WTC11 (cell line): ENCODE results near the gene LRMDA.

Source experiments
- ATF3 ChIP-seq: sonication (generic); formaldehyde crosslinking; conservative IDR thresholded peaks from 2 replicates; pipeline ENCODE4 v1.8.1; 2022; ENCODE audit warnings: mild to moderate bottlenecking, missing genetic modification reagents
- E2F4 ChIP-seq: sonication (generic); formaldehyde crosslinking; IDR thresholded peaks from 2 replicates; pipeline ENCODE4 v1.8.1; 2022; ENCODE audit warnings: low read depth, mild to moderate bottlenecking, moderate library complexity, missing genetic modification reagents, borderline replicate concordance
- FOXJ3 ChIP-seq: sonication (generic); formaldehyde crosslinking; IDR thresholded peaks from 2 replicates; pipeline ENCODE4 v1.9.0; 2021; ENCODE audit warnings: missing genetic modification reagents, mild to moderate bottlenecking, borderline replicate concordance
- FOXP4 ChIP-seq: sonication (generic); formaldehyde crosslinking; IDR thresholded peaks from 2 replicates; pipeline ENCODE4 v1.8.0; 2022; ENCODE audit warnings: mild to moderate bottlenecking, missing genetic modification reagents
- HMGXB4 ChIP-seq: sonication (generic); formaldehyde crosslinking; IDR thresholded peaks from 2 replicates; pipeline ENCODE4 v1.8.1; 2023; ENCODE audit warnings: mild to moderate bottlenecking, moderate library complexity, missing genetic modification reagents
- IRF2 ChIP-seq: sonication (generic); formaldehyde crosslinking; IDR thresholded peaks from 2 replicates; pipeline ENCODE4 v1.8.0; 2022; ENCODE audit warnings: low read depth, missing genetic modification reagents, borderline replicate concordance
- TEAD1 ChIP-seq: sonication (generic); formaldehyde crosslinking; IDR thresholded peaks from 2 replicates; pipeline ENCODE4 v1.8.0; 2022; ENCODE audit warnings: mild to moderate bottlenecking, missing genetic modification reagents
- ZBTB21 ChIP-seq: sonication (generic); formaldehyde crosslinking; IDR thresholded peaks from 2 replicates; pipeline ENCODE4 v1.8.1; 2023; ENCODE audit warnings: mild to moderate bottlenecking, missing genetic modification reagents, borderline replicate concordance
- ZNF317 ChIP-seq: sonication (generic); formaldehyde crosslinking; IDR thresholded peaks from 2 replicates; pipeline ENCODE4 v1.8.1; 2023; ENCODE audit warnings: low read depth, mild to moderate bottlenecking, moderate library complexity, missing genetic modification reagents, borderline replicate concordance
- TF ChIP-seq, protein P1 (sequence below): fragments of 200-600 bp; IDR thresholded peaks from 2 replicates; pipeline ENCODE4 v1.8.0; 2022; ENCODE audit warnings: antibody characterized with exemption
- TF ChIP-seq, protein P2 (sequence below): fragments of 250-450 bp; sonication (Bioruptor Pico); IDR thresholded peaks from 2 replicates; pipeline ENCODE4 v1.8.0; 2021; ENCODE audit warnings: mild to moderate bottlenecking
- TF ChIP-seq, protein P3 (sequence below): sonication (generic); formaldehyde crosslinking; IDR thresholded peaks from 2 replicates; pipeline ENCODE4 v1.8.0; 2022; ENCODE audit warnings: mild to moderate bottlenecking, missing genetic modification reagents
- TF ChIP-seq, protein P4 (sequence below): sonication (generic); formaldehyde crosslinking; IDR thresholded peaks from 2 replicates; pipeline ENCODE4 v1.8.1; 2022; ENCODE audit warnings: mild to moderate bottlenecking, missing genetic modification reagents, moderate library complexity, borderline replicate concordance

- no peak for TF ChIP-seq FOXP4
- TF ChIP-seq TEAD1: no peak
- TF ChIP-seq, protein P1, sequence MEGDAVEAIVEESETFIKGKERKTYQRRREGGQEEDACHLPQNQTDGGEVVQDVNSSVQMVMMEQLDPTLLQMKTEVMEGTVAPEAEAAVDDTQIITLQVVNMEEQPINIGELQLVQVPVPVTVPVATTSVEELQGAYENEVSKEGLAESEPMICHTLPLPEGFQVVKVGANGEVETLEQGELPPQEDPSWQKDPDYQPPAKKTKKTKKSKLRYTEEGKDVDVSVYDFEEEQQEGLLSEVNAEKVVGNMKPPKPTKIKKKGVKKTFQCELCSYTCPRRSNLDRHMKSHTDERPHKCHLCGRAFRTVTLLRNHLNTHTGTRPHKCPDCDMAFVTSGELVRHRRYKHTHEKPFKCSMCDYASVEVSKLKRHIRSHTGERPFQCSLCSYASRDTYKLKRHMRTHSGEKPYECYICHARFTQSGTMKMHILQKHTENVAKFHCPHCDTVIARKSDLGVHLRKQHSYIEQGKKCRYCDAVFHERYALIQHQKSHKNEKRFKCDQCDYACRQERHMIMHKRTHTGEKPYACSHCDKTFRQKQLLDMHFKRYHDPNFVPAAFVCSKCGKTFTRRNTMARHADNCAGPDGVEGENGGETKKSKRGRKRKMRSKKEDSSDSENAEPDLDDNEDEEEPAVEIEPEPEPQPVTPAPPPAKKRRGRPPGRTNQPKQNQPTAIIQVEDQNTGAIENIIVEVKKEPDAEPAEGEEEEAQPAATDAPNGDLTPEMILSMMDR: no peak
- TF ChIP-seq ATF3 (CRISPR knock-in tag): no peak
- TF ChIP-seq, protein P2, sequence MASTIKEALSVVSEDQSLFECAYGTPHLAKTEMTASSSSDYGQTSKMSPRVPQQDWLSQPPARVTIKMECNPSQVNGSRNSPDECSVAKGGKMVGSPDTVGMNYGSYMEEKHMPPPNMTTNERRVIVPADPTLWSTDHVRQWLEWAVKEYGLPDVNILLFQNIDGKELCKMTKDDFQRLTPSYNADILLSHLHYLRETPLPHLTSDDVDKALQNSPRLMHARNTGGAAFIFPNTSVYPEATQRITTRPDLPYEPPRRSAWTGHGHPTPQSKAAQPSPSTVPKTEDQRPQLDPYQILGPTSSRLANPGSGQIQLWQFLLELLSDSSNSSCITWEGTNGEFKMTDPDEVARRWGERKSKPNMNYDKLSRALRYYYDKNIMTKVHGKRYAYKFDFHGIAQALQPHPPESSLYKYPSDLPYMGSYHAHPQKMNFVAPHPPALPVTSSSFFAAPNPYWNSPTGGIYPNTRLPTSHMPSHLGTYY (CRISPR knock-in tag): no peak
- TF ChIP-seq, protein P3, sequence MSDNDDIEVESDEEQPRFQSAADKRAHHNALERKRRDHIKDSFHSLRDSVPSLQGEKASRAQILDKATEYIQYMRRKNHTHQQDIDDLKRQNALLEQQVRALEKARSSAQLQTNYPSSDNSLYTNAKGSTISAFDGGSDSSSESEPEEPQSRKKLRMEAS (CRISPR knock-in tag): no peak
- TF ChIP-seq, protein P4, sequence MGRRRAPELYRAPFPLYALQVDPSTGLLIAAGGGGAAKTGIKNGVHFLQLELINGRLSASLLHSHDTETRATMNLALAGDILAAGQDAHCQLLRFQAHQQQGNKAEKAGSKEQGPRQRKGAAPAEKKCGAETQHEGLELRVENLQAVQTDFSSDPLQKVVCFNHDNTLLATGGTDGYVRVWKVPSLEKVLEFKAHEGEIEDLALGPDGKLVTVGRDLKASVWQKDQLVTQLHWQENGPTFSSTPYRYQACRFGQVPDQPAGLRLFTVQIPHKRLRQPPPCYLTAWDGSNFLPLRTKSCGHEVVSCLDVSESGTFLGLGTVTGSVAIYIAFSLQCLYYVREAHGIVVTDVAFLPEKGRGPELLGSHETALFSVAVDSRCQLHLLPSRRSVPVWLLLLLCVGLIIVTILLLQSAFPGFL: no peak
- TF ChIP-seq E2F4 (CRISPR knock-in tag): no peak
- TF ChIP-seq ZNF317: no peak
- no peak for TF ChIP-seq HMGXB4 (CRISPR knock-in tag)
- TF ChIP-seq IRF2 (CRISPR knock-in tag): no peak
- no peak for TF ChIP-seq FOXJ3 (CRISPR knock-in tag)
- TF ChIP-seq ZBTB21 (CRISPR knock-in tag): no peak
These were observed 1031.7 kb downstream of the LRMDA start for GRCh38 chr10:76463111-76463510.
